Measurements from ENCODE around the gene DHDDS. TPM values are rescaled to one million over a fixed set of nuclear protein-coding genes. Genes with fewer than 3 reads are reported as not detected.
A peak's percentile ranks its signal among the peaks of the same experiment; 100 is the strongest.

DHDDS gene
- total and polyA plus RNA-seq, 2 of the 13 experiments (the other 11 are each of a cell fraction or from before 2014, with no cell fraction given) = 18.9 to 28.3 TPM

GRCh38 chr1:26387447-26387846 is 44.7 kb upstream of the DHDDS start (continued):
- no peak for TF ChIP-seq KDM4B (CRISPR knock-in tag; IDR thresholded peaks at IDR 0.05)
- no peak for TF ChIP-seq GPBP1L1 (CRISPR knock-in tag; IDR thresholded peaks at IDR 0.05)
- TF ChIP-seq ZNF33B (CRISPR knock-in tag; IDR thresholded peaks at IDR 0.05) = 0 out of 2 replicates have a peak, but pooled peaks have one; percentile 27
- no peak for TF ChIP-seq KMT2B (CRISPR knock-in tag; IDR thresholded peaks at IDR 0.05)
- TF ChIP-seq HOXD1 (CRISPR knock-in tag; IDR thresholded peaks at IDR 0.05) = no peak
- peak; percentile 82 for TF ChIP-seq TARDBP (CRISPR knock-in tag; IDR thresholded peaks at IDR 0.05)
- no peak for TF ChIP-seq GATA4 (IDR thresholded peaks at IDR 0.05; ENCODE audit: borderline replicate concordance, low read depth)
- TF ChIP-seq ZBTB4 (CRISPR knock-in tag; IDR thresholded peaks at IDR 0.05; ENCODE audit: borderline replicate concordance) = no peak
- TF ChIP-seq DMTF1 (CRISPR knock-in tag; IDR thresholded peaks at IDR 0.05) = no peak
- peak; percentile 47; the same call in 1 of the 2 replicates for TF ChIP-seq KAT2B (IDR thresholded peaks at IDR 0.05; ENCODE audit: borderline replicate concordance, low read depth, low read length)
- peak; percentile 22; the same call in 1 of the 2 replicates for TF ChIP-seq ZNF121 (CRISPR knock-in tag; IDR thresholded peaks at IDR 0.05)
- TF ChIP-seq KDM1A (CRISPR knock-in tag; IDR thresholded peaks at IDR 0.05) = peak; percentile 97; the same call in 1 of the 2 replicates
- TF ChIP-seq FOXA3 (CRISPR knock-in tag; IDR thresholded peaks at IDR 0.05) = peak; percentile 77
- TF ChIP-seq CREB1 (IDR thresholded peaks at IDR 0.05) = peak; percentile 66
- TF ChIP-seq CREB1 (CRISPR knock-in tag; IDR thresholded peaks at IDR 0.05) = peak; percentile 89
- no peak for TF ChIP-seq HMGA1 (CRISPR knock-in tag; conservative IDR thresholded peaks at IDR 0.05)
- TF ChIP-seq ZNF34 (CRISPR knock-in tag; IDR thresholded peaks at IDR 0.05; ENCODE audit: borderline replicate concordance) = no peak
- no peak for TF ChIP-seq RAD51 (IDR thresholded peaks at IDR 0.05; ENCODE audit: borderline replicate concordance)
- TF ChIP-seq NBN (conservative IDR thresholded peaks at IDR 0.05) = no peak
- TF ChIP-seq CBFB (CRISPR knock-in tag; IDR thresholded peaks at IDR 0.05) = 0 out of 2 replicates have a peak, but pooled peaks have one; percentile 40
- no peak for TF ChIP-seq PBX3 (CRISPR knock-in tag; IDR thresholded peaks at IDR 0.05; ENCODE audit: borderline replicate concordance)
- TF ChIP-seq ARNT2 (CRISPR knock-in tag; IDR thresholded peaks at IDR 0.05; ENCODE audit: low read depth) = peak; percentile 43; the same call in 1 of the 2 replicates
